ENCODE results near the gene MRFAP1L1.
A peak's percentile ranks its signal among the peaks of the same experiment; 100 is the strongest.

The MRFAP1L1 gene

DNA sequence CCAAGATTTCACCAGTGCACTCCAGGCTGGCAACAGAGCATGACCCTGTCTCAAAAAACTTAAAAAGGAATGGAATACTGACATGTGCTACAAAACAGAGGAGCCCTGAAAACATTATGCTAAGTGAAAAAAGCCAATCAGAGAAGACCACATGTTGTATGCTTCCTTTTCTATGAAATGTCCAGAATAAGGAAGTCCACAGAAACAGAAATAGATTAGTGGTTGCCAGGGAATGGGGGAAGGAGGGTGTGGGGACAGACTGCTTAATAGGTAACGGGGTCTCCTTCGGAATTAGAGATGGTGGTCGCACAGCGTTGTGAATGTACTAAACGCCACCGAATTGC is 42.8 kb upstream of the MRFAP1L1 start:
- H3K27ac ChIP-seq: peak overlapping the region; percentile 91

DNA sequence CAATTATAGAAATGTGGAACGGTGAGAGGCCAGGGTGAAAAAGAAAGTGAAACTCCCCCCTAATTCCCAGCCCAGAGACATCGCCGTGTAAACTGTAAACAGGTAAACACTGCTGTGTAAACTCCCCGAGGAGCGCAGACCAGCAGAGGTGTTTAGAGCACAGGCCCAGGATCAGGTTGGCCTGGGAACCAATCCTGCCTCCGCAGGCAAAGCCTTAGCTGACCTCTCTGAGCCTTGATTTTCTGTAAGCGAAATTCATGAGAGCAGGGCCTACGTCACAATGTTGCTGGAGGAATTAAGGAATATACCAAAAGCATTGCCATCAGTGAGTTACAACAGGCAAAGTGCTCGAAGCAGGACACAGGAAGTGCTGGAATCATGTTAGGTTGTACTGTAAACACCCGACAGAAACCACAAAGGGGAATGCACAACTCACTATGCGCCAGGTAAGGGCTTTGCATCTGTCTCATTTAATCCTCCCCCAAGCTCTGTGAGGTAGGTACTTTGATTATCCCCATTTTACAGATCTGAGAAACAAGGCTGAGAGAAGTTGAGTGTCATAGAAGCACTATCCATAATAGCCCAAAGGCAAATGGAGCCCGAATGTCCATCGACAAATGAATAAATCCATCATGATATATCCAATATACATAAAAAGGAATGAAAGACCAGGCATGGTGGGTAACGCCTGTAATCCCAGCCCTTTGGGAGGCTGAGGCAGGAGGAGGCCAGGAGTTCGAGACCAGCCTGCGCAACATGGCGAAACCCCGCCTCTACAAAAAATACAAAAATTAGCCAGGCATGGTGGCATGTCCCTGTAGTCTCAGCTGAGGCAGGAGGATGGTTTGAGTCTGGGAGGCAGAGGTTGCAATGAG is 42.2 kb upstream of the MRFAP1L1 start:
- peak overlapping the region; percentile 91 for H3K27ac ChIP-seq

More for the DNA sequence above, 42.8 kb upstream of the MRFAP1L1 start:
- TF ChIP-seq, protein P1, sequence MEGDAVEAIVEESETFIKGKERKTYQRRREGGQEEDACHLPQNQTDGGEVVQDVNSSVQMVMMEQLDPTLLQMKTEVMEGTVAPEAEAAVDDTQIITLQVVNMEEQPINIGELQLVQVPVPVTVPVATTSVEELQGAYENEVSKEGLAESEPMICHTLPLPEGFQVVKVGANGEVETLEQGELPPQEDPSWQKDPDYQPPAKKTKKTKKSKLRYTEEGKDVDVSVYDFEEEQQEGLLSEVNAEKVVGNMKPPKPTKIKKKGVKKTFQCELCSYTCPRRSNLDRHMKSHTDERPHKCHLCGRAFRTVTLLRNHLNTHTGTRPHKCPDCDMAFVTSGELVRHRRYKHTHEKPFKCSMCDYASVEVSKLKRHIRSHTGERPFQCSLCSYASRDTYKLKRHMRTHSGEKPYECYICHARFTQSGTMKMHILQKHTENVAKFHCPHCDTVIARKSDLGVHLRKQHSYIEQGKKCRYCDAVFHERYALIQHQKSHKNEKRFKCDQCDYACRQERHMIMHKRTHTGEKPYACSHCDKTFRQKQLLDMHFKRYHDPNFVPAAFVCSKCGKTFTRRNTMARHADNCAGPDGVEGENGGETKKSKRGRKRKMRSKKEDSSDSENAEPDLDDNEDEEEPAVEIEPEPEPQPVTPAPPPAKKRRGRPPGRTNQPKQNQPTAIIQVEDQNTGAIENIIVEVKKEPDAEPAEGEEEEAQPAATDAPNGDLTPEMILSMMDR (conservative IDR thresholded peaks at IDR 0.05): no peak

DNA sequence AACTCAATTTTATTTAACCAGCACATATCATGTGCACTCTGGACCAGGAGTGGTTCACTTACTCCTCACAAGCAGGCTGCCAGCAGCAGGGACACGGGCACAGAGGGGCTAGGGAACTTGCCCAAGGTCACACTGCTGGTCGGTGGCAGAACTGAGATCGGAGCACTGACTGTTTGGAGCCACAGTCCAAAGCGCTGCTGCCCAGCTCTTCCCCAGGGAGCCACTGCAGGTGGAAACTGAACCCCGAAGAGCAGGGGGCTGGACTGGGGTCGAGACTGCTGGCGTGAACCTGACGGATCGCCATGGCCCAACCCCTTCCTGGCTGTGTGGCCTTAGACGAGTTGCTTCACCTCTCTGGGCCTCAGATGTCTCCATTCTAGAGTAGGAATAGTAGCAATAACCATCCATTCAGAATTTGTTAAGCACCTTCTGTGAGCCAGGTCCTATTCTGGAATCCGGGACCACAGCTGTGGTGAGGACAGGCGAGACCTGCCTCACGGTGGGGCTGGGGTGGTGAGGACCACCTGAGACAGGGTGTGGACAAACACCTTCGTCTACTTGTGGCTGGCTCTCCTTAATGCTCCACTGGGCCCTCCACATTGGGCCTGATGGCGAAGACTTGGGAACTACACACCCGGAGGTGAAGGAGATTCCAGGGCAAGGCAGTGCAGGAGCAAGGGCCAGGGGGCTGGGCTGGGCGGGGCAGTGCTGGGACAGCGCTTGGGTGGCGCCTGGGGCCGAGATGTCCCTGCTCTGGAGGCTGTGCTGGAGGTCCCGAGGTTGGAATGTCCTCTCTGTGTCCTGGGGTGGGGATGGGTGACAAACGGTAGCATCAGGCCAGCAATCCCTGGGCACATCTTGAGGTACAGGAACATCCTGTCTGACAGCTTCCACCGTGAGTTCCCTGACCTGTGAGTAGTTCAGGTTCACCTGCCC is 40.9 kb upstream of the MRFAP1L1 start:
- TF ChIP-seq, protein P1 (conservative IDR thresholded peaks at IDR 0.05): no peak
- peak overlapping the region; percentile 91 for H3K27ac ChIP-seq

More for the DNA sequence above, 42.2 kb upstream of the MRFAP1L1 start:
- TF ChIP-seq, protein P1 (conservative IDR thresholded peaks at IDR 0.05): no peak

DNA sequence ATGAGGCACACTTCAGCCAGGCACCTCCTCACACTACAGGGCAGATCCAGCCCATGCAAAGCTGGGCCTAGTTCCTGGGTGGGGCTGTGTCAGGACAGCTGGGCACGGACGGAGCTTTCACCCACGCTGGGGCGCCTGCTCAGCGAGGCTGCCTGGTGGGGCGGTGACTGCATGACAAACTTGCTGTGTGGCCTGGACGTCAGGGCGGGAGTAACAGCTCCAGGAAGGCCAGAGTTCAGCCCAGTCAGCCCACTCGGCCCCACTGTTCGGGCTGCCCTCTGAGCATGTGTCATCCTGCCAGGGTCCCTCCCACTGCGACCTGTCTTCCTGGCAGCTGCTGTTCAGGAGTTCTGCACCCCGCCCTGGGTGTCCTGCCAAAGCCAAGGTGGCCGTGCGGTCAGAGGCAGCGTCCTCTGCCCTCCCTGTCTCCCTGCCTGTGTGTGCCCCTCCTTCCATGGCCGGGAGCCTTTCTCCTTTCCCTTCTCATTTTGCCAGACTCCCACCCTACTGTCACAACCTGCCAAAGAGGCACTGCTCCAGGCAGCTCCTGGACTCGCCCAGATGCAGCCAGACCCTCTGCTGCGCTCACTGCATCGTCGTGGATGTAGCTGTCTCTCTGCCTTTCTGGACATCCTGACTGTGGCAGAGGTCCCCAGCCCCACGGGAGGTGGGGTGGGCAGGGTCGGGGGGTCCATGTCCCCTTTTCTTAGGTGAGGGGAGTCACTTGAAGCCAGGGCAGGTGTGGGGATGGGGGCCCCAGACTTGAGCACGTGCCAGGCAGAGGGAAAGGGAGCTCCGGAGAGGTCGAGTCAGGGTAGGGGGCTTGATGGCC is 39.9 kb upstream of the MRFAP1L1 start:
- peak overlapping the region; percentile 91 for H3K27ac ChIP-seq
- TF ChIP-seq, protein P1 (conservative IDR thresholded peaks at IDR 0.05): no peak

DNA sequence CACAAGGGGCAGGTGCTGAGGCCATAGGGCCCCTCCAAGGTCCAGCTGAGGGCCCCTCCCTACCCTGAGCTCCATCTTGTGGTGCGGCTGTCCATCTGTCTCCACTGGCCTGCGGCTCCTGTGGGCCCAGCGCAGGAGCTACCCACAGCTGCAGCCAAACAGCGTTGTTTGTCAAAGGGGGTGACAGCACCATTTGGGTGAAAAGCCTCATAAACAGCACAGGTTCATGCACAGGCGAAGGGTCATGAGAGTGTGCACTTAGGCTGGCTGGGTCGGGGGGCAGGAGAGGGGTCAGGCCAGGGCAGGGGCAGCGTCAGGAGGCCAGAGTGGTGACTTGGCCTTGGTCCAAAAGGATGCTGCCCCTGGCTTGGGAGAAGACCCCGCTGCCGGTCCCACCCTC is 38.6 kb upstream of the MRFAP1L1 start:
- H3K27ac ChIP-seq: peak overlapping the region; percentile 91
- TF ChIP-seq, protein P1 (conservative IDR thresholded peaks at IDR 0.05): no peak

DNA sequence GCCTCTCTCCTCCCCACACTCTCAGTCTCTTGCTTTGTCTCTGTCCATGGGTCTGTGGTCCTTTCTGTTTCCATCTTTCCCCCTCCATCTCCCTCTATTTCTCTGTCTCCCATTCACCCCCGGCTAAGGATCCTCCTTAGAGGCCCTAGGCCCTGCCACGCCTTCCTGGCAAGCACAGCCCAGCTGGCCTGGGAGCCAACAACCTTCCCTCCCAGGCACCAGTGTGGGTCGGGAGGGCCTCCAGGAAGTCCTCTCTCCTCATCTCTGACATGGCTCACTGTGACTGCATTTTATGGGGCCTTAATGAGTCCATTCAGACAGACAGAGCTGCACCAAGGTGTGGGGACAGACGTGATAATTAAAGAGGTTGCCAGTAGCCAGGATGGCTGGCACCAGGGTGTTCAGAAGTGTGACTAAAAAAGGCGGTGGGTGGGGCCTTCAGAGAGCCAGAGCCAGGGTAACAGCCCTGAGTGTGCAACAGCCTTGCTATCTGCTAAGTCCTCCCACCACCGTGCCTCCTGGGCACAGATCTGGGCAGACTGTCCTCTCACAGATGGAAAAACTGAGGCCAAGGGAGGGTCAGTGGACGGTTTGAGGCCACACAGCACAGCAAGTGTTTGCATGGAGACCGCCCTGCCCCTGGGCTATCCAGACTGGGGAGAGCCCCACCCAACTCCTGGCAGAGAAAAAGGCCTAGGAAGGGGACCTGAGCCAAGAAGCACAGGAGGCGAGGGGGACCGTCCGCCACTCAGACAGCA is 37.8 kb upstream of the MRFAP1L1 start:
- H3K27ac ChIP-seq: peak overlapping the region; percentile 91
- TF ChIP-seq, protein P1 (conservative IDR thresholded peaks at IDR 0.05): no peak
